Measurements from ENCODE around the gene SPON1. TPM values are rescaled to one million over a fixed set of nuclear protein-coding genes. Genes with fewer than 3 reads are reported as not detected.
"Not testable (repeated sequence)": the region's sequence is repeated elsewhere in the genome, so short reads cannot be mapped to it uniquely, and the experiment has no call there.

Gene SPON1
- total RNA-seq, 1 donor from 2014 or later: 0.68 TPM

DNA sequence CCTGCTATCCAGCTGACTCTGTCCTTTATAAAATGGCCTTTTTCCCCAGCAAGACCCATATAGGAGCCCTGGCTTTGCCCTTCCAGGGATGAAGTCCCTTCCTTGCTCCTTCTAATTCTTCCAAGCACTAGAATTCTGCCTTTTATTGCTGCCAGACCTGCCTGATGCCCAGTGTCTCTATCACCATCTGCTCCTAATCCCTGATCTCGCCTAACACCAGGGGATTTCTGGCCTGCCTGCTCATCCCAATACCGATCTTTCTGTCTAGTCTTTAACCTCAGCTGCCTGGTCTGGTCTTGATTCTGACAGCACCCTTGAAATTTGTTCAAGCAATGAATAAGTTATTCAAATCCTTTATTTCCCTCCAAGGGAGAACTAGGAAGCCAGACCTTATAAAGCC, 150.2 kb downstream of the SPON1 start:
- no peak for ATAC-seq
- no peak for DNase-seq (ENCODE audit: low spot score)

DNA sequence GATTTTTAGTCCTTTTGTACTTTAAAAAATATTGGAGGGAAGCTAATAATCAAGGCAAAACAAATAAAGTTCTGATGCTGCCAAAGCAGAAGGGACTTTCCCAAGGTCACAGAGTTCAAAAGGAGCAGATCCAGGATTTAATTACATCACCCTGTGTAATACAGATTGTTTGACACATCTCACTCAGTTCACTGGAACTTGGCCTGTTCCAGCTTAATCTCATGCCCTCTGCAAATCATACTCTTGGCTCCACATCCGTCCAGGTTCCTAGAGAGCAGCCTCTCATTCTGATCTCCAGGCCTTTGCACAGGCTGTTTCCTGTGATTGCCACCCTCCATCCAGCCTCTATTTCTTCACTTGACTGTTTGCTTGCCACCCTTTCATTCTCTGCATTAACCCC, 151.7 kb downstream of the SPON1 start:
- DNase-seq (ENCODE audit: low spot score): peak; percentile 49

DNA sequence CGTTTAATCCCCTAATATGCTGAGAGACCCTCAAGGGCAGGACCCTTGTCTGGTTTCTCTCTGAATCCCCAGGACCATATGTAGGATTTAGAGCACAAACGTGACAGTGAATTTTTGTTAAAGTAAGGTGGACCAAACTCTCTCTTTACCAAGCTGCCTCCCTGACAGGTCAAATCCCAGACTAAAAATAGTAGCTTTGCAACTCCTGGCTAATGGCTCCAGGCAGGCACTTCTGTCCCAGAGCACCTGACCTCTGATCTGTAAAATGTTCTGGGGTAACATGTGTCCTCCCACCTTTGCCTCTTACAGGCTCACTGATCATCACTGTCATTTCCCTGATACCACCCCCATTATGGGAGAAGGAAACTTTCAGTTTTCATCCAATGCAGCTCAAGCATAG, 152.3 kb downstream of the SPON1 start:
- no peak for ATAC-seq
- no peak for DNase-seq (ENCODE audit: low spot score)

More for the DNA sequence above, 151.7 kb downstream of the SPON1 start:
- ATAC-seq: peak; percentile 94

- ATAC-seq (no peak), DNase-seq (ENCODE audit: low spot score) (no peak)
Observed at GRCh38 chr11:14117632-14118031, 155.1 kb downstream of the SPON1 start.

DNA sequence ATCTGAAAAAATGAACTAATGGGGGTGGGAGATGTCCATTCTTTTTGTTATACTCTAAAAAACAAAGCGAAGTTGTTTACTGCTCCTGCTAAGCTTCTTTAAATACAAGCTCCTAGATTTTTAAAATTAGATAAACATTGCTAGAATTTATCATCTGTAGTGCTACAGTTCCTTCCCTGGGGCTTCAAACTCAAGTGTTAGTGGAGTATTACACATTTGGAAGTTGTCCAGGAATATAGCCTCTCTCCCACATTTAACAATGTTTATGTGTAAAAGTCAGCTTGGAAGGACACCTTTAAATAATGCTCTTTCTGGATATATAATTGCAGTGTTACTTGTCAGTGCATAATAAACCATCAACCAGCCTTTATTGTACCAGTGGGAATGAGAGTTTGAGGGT, 155.5 kb downstream of the SPON1 start:
- DNase-seq (ENCODE audit: low spot score) (no peak), ATAC-seq (no peak)

DNA sequence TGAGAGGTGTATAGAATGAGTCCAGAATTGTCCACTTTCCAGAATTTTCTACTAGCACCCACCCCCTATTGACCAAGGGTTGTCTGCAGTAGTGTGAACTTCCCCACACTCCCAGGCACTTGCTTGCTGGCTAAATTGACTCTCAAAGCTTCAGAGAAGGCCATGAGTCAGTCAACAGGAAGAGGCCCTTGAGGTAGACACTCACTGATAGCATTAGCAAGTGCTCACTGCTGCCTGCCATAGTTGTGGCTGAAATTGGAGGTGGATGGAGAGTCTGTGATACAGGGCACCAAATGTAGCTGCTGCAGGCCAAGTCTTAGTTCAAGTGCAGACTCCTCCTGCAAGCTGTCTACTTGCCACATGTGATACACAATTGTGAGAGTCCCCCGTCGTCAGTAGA, 156.8 kb downstream of the SPON1 start:
- no peak for ATAC-seq
- no peak for DNase-seq (ENCODE audit: low spot score)

DNA sequence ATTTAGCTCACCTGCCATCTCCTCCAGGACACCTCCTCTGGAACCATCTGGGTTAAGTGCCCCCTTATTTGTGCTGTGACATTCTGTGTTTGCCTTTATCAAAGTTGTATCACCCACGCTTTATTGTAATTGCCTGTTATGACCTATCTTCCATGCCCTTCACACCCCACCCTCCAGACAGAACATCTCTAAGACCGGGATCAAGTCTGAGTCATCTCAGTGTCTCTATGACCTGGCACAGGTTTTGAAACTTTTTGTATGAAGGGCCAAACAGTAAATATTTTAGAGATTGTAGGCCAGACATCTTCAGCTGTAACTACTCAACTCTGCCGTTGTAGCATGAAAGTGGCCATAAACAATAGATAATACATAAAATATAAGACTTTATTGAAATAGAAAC, 161.8 kb downstream of the SPON1 start:
- ATAC-seq (no peak), DNase-seq (ENCODE audit: low spot score) (no peak)

GRCh38 chr11:14124886-14125285, 162.4 kb downstream of the SPON1 start:
- no peak for ATAC-seq

GRCh38 chr11:14125529-14125928, 163.0 kb downstream of the SPON1 start:
- no peak for DNase-seq (ENCODE audit: low spot score)
- no peak for ATAC-seq

More at GRCh38 chr11:14124886-14125285, 162.4 kb downstream of the SPON1 start:
- no peak for DNase-seq (ENCODE audit: low spot score)

- DNase-seq (ENCODE audit: low spot score) (no peak), ATAC-seq (no peak)
Observed at GRCh38 chr11:14127679-14128078, 165.2 kb downstream of the SPON1 start.

DNA sequence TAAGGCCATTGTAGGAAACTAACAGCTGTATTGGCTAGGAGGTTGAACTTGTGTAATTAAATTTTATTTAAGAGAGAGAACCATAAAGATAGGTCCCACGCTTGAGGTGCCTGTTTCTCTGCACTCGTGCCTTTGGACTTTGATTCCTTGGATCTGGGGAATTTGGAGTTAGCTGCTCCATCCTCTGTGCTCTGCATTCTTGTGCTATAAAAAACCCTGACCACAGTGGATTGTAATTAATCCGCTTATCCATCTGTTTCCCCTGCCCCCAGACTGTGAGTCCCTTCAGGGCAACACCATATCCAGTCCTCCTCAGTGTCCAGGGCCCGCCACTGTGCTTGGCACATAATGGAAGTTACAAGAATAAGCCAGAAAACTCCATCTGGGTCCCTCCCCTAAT, 169.8 kb downstream of the SPON1 start:
- no peak for DNase-seq (ENCODE audit: low spot score)

DNA sequence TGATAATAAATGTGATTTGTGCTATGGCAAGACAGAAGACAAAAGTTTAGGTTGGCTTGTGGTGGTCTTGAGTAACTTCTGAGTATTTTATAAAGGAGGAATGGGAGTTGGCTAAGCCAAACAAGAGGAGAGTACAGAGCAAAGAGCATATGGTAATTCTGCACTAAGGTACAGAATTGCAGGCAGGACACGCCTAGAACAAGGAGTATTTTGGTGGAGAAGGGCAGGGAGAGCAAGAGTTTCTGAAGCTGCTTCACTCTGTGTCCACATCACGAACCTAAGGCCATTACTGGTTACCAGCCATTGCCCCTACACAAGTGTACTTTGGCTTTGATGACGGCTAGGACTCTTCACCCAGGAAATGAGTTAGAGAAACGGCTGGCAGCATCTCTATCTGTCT, 170.9 kb downstream of the SPON1 start:
- no peak for ATAC-seq
- DNase-seq (ENCODE audit: low spot score): no peak

More for the DNA sequence above, 169.8 kb downstream of the SPON1 start:
- ATAC-seq: no peak

DNA sequence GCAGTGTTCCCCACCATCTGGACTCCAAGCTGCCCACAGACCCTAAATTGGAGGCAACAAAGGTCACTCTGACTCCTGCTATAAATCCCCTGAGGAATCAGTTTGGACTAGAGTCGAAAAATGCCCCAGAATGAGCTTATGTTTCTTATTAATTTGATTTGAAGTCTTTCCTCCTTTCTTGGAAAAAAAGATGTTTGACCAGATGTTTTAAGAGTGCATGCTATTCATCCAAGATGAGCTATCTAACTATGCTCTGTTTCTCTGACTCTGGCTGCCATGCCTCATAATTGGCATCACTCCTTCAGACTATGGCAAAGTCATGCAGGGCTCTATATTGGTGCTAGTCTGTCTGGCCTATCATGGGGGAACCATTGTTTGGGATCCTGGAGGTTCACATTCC, 174.0 kb downstream of the SPON1 start:
- DNase-seq (ENCODE audit: low spot score): no peak
- ATAC-seq: no peak

- ATAC-seq: no peak
- no peak for DNase-seq (ENCODE audit: low spot score)
Observed at GRCh38 chr11:14137284-14137683, 174.8 kb downstream of the SPON1 start.

GRCh38 chr11:14140991-14141390, 178.5 kb downstream of the SPON1 start:
- DNase-seq (ENCODE audit: low spot score) (no peak), ATAC-seq (no peak)

DNA sequence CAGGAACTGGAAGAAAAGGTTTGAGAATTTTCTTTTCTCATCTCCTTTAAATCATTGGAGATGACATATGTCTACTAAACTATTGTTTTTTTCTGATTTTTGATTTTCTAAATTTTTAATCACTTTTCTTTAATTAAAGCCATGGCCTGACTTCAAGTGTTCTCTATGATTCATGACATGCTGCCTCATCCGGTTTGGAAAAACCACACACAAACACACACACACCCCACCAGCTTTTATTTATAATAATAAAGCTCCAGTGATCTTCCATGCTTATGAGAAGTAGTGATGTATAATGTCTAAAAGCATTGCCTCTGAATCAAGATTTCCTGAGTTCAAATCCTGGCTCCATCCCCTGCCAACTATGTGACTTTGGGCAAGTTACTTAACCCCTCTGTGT, 179.2 kb downstream of the SPON1 start:
- ATAC-seq: no peak
- no peak for DNase-seq (ENCODE audit: low spot score)

DNA sequence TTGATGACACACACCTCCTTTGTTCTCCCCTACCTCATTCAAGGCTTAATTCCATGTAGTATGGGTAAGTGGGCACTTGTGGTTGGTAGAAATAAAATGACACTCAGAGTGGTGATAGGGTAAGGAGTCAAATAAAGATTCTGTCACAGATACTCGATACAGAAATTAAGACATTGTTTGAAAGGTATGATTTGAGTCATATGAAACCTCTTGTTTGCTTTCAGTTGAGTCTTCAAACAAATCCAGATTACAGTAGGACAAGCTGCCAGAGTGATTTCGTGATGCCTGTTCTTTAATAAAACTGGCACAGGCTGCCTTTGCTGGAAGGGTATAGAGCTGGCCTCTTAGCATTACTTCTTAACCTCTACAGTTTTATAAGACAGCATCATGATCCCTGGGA, 182.4 kb downstream of the SPON1 start:
- DNase-seq (ENCODE audit: low spot score): no peak
- no peak for ATAC-seq

DNA sequence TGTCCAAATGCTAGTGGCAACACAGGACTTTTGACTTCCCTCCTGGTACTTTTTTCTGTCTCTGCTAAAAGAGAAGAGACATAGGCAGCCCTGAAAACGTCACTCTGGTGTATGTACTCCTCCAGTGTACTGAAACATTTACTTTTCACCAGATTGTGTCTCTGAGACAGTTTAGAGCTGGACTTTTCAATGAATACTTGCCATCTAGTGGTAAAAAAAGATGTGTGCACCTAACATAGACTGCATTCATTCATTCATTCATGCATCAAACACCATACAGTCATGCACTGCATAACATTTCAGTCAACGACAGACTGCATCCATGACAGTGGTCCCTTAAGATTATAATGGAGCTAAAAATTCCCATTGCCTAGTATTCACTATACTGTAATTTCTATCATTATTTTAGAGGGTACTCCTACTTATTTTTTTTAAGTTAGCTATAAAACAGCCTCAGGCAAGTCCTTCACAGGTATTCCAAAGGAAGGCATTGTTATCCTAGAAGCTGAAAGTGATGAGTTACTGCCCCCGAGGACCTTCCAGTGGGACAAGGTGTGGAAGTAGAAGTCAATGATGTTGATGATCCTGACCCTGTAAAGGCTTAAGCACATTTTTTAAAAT, 186.2 kb downstream of the SPON1 start:
- ATAC-seq (peak; percentile 84), DNase-seq (ENCODE audit: low spot score) (no peak)

DNA sequence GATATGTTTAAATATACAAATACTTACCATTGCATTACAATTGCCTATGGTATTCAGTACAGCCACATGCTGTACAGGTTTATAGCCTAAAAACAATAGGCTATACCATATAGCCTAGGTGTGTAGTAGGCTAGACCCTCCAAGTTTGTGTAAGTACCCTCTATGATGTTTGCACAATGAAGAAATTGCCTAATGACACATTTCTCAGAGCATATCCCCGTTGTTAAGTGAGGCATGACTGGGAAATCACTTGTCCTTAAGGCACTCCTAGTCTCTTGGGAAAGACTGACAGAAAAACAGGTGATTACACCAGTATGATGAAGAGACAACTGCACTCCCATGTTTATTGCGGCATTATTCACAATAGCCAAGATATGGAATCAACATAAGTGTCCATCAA, 187.2 kb downstream of the SPON1 start:
- ATAC-seq: no peak

DNA sequence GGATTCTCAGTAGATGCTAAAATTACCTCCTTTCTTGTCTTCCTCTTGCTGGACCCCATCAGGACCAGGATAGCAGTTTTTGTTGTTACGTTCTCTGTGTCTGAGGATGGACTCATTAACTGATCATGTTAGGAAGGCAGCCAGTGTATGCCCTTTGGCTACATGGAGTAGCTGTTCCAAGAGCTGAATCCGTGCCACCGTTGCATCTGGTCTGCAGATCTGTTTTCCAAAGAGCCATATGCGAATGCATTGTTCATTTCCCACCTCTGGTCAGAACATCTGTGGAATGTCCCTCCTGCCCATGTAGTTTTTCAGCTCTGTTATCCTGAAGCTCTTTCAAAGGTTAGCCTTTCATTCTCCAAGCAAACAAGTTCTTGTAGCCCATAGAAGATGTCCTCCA, 188.4 kb downstream of the SPON1 start:
- DNase-seq (ENCODE audit: low spot score): no peak
- ATAC-seq: no peak

More for the DNA sequence above, 187.2 kb downstream of the SPON1 start:
- no peak for DNase-seq (ENCODE audit: low spot score)

DNA sequence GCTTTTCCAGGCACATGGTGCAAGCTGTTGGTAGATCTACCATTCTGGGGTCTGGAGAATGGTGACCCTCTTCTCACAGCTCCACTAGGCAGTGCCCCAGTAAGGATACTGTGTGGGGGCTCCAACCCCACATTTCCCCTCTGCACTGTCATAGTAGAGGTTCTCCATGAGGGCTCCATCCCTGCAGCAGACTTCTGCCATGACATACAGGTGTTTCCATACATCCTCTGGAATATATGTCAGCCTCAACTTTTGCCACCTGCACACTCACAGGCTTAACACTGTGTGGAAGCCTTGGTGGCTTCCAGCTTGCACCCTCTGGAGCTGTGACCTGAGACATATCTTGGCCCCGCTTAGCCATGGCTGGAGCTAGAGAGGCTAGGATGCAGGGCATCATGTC, 191.6 kb downstream of the SPON1 start:
- ATAC-seq; DNase-seq (ENCODE audit: low spot score): not testable (repeated sequence)

DNA sequence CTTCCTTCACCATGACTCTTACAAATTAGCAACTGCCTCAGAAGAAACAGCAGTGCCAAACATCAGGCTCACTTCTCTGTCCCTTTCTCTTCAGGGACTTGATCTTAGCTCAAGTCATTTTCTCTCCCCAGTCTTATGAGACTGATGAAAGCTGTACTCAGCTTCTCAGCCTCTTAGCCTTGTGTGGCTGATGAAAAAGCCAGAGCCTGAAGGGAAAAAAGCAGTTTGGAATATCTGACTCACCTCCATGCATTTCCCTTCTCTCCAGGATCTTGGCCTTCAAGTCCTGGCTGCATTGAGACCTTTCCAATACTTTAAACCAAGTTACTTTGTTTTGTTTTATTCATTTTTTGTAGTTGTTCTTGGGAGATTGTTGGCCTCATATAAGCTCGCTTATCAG, 195.9 kb downstream of the SPON1 start:
- DNase-seq (ENCODE audit: low spot score): no peak
- ATAC-seq: no peak

DNA sequence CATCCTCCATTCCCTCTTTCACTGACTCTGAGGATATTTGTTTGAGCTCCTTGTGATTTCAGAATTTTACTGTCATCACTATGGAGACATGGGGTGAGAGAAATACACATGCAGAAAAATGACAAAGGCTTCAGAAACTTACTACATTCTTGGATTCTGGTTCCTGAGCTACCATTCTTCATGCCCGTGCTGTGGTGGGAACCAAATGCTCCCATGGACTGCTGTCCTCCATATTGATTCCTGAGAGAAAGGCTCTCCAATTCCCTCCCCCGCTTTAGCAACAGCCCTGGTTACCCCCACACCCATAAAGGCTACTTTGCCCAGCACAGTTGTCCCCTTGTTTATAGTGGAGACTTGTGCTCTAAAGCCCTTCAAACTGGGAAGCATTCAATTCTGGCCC, 201.1 kb downstream of the SPON1 start:
- DNase-seq (ENCODE audit: low spot score) (no peak), ATAC-seq (no peak)

Data from left lobe of liver (tissue), 2 donors.